ENCODE results near the gene UPF1. TPM values are rescaled to one million over a fixed set of nuclear protein-coding genes. Genes with fewer than 3 reads are reported as not detected.

UPF1 gene
- total RNA-seq, 1 donor from 2014 or later, result 76.5 TPM

- H3K27me3 Mint-ChIP-seq, result no peaks in the 10 kb centered on the region
- no peak overlapping the region for H3K27ac Mint-ChIP-seq
- DNase-seq (ENCODE audit: extremely low spot score, unreplicated experiment), result no peak
- peaks cover 10% of the 10 kb centered on the region for H3K36me3 Mint-ChIP-seq
- H3K4me3 Mint-ChIP-seq, result no peak overlapping the region
- no peak for TF ChIP-seq CTCF (conservative IDR thresholded peaks at IDR 0.05)
- peaks cover 8% of the 10 kb centered on the region for H3K4me1 Mint-ChIP-seq (ENCODE audit: unreplicated experiment)
- no peaks in the 10 kb centered on the region for H3K9me3 Mint-ChIP-seq
Observed at GRCh38 chr19:18868380-18869022, 36.7 kb downstream of the UPF1 start.

- DNase-seq (ENCODE audit: extremely low spot score, unreplicated experiment), result no peak
- H3K4me3 Mint-ChIP-seq, result no peak overlapping the region
- H3K27ac Mint-ChIP-seq, result no peak overlapping the region
- TF ChIP-seq CTCF (conservative IDR thresholded peaks at IDR 0.05), result no peak
- no peaks in the 10 kb centered on the region for H3K9me3 Mint-ChIP-seq
- H3K4me1 Mint-ChIP-seq (ENCODE audit: unreplicated experiment), result peaks cover 8% of the 10 kb centered on the region
- peaks cover 10% of the 10 kb centered on the region for H3K36me3 Mint-ChIP-seq
- no peaks in the 10 kb centered on the region for H3K27me3 Mint-ChIP-seq
Observed at GRCh38 chr19:18869023-18869618, 37.4 kb downstream of the UPF1 start.

DNA sequence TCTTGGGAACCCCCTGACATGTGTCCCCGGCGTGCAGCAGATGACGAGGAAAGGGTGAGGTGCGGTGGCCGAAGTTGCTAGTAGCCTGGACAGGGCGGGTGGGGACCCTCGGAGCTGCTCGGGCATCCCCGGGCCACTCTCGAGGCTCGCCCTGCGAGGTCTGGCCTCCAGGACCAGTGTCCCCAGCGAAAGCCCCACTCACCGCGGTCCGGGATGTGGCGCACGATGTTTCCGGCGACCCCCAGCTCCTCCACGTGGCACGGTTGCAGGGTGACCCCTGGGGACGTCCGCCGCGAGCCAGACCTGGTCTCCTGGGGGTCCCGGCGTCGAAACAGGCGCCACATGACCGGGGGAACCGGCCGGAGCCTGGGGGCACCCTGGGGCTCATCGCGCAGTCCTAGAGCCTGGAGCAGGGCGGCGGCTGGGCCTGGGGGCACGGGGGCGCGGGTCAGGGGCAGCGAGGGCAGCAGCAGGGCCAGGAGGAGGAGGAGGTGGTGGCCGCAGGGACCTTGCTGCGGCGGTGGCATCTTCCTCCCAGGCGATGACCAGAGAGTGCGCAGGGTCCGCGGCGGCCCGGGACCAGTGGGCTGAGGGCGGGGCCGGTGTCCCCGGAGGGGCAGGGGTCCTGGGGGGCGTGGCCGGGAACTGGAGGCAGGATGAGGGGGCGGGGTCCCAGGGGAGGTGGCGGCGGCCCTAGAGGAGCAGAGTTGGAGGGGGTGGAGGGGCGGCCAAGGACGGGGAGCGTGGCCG lies 38.2 kb downstream of the UPF1 start:
- Mint-ChIP-seq H3K36me3 (peaks cover 14% of the 10 kb centered on the region), H3K4me3 (no peak overlapping the region), H3K27ac (no peak overlapping the region), H3K4me1 (ENCODE audit: unreplicated experiment) (peaks cover 8% of the 10 kb centered on the region), H3K27me3 (no peaks in the 10 kb centered on the region), H3K9me3 (no peaks in the 10 kb centered on the region)
- no peak for DNase-seq (ENCODE audit: extremely low spot score, unreplicated experiment)
- TF ChIP-seq CTCF (conservative IDR thresholded peaks at IDR 0.05), result no peak

- Mint-ChIP-seq H3K27ac (no peak overlapping the region), H3K4me1 (ENCODE audit: unreplicated experiment) (peaks cover 8% of the 10 kb centered on the region), H3K36me3 (peaks cover 17% of the 10 kb centered on the region), H3K27me3 (no peaks in the 10 kb centered on the region), H3K4me3 (no peak overlapping the region), H3K9me3 (no peaks in the 10 kb centered on the region)
- no peak for DNase-seq (ENCODE audit: extremely low spot score, unreplicated experiment)
- no peak for TF ChIP-seq CTCF (conservative IDR thresholded peaks at IDR 0.05)
Observed at GRCh38 chr19:18870531-18871172, 38.9 kb downstream of the UPF1 start.

GRCh38 chr19:18871543-18871942 lies 39.8 kb downstream of the UPF1 start:
- DNase-seq (ENCODE audit: extremely low spot score, unreplicated experiment), result no peak
- Mint-ChIP-seq H3K27ac (peak overlapping the region; percentile 44), H3K4me3 (no peak overlapping the region), H3K4me1 (ENCODE audit: unreplicated experiment) (peaks cover 8% of the 10 kb centered on the region), H3K9me3 (no peaks in the 10 kb centered on the region), H3K27me3 (no peaks in the 10 kb centered on the region), H3K36me3 (peaks cover 19% of the 10 kb centered on the region)
- TF ChIP-seq CTCF (conservative IDR thresholded peaks at IDR 0.05), result no peak

Measured in type B pancreatic cell (in vitro differentiated cells).